HG03039 (cell line): ENCODE results near the gene DEGS2.

Experiments
- ATAC-seq: cut with Tn5 transposase; IDR thresholded peaks from one replicate; pipeline ENCODE4 v1.9.1; 2021; ENCODE audit warnings: mild to moderate bottlenecking, moderate library complexity; ENCODE audit not compliant: unreplicated experiment

DEGS2 gene

GRCh38 chr14:100149851-100150611 is 9.4 kb downstream of the DEGS2 start:
- ATAC-seq: no peak

- ATAC-seq: no peak
These were observed 10.4 kb downstream of the DEGS2 start for GRCh38 chr14:100148837-100149731.

GRCh38 chr14:100147691-100148464 is 11.6 kb downstream of the DEGS2 start:
- no peak for ATAC-seq

GRCh38 chr14:100147181-100147631 is 12.2 kb downstream of the DEGS2 start:
- no peak for ATAC-seq

GRCh38 chr14:100146531-100147091 is 12.8 kb downstream of the DEGS2 start:
- ATAC-seq: no peak

- ATAC-seq: no peak
These were observed 13.6 kb downstream of the DEGS2 start for GRCh38 chr14:100145682-100146464.

- ATAC-seq: no peak
These were observed 14.3 kb downstream of the DEGS2 start for GRCh38 chr14:100144996-100145646.

GRCh38 chr14:100144645-100144995 is 14.8 kb downstream of the DEGS2 start:
- no peak for ATAC-seq

GRCh38 chr14:100143934-100144333 is 15.5 kb downstream of the DEGS2 start:
- ATAC-seq: no peak

- ATAC-seq: no peak
These were observed 15.9 kb downstream of the DEGS2 start for GRCh38 chr14:100143523-100143922.

- no peak for ATAC-seq
These were observed 17.1 kb downstream of the DEGS2 start for GRCh38 chr14:100142073-100143040.

GRCh38 chr14:100141098-100141497 is 18.3 kb downstream of the DEGS2 start:
- ATAC-seq: no peak

GRCh38 chr14:100140452-100141078 is 18.9 kb downstream of the DEGS2 start:
- ATAC-seq: no peak

GRCh38 chr14:100138955-100139354 is 20.5 kb downstream of the DEGS2 start:
- no peak for ATAC-seq

- ATAC-seq: no peak
These were observed 21.2 kb downstream of the DEGS2 start for GRCh38 chr14:100138082-100138787.

GRCh38 chr14:100137173-100137572 is 22.3 kb downstream of the DEGS2 start:
- ATAC-seq: no peak

- ATAC-seq: no peak
These were observed 23.7 kb downstream of the DEGS2 start for GRCh38 chr14:100135784-100136183.
